Measurements from ENCODE around the gene RMDN2.

The RMDN2 gene, protein sequence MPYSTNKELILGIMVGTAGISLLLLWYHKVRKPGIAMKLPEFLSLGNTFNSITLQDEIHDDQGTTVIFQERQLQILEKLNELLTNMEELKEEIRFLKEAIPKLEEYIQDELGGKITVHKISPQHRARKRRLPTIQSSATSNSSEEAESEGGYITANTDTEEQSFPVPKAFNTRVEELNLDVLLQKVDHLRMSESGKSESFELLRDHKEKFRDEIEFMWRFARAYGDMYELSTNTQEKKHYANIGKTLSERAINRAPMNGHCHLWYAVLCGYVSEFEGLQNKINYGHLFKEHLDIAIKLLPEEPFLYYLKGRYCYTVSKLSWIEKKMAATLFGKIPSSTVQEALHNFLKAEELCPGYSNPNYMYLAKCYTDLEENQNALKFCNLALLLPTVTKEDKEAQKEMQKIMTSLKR

DNA sequence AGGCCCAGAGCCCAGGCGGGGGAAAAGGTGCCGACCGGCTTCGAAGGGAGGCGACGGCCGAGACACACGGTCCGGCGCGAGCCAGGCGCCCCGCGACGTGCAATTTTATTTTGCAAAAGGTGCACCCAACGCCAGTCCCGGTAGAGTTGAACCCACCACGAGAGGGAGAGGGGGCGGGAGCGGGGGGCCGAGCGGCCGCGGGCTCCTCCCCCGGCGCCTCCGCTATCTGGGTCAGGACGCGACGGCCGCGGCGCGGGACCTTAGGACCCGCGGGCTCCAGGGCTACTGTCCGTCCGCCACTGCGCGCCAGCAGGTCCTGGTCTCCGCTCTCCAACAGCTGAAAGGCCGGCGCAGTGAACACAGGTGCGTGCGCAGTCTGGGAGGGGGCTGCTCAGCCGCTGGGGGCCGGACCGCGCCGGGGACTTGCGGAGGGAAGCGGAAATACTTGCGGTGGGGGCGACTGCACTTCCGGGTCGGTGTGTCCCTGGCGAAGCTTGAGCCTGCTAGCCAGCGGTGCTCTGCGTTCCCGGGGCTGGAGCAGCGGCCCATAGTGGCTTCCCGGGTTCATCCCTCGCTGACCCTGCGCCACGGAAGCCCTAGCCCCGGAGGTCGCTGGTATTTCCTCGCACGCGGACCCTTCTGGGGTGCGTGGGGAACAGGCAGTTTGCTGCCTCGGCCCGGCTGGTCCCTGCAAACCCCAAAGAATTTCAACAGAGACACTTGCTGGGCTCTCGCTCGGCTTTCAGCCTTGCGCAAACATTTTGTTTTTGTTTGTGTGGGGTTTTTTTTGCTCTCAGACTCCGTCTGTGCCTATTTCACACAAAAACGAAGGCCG lies at the start of gene RMDN2:
TSS of gene RMDN2 (plus strand) at position 225 of the 835 bp plus-strand sequence. CDS start 3,991 bp downstream, outside the sequence.
- peak; percentile 96 for DNase-seq

DNA sequence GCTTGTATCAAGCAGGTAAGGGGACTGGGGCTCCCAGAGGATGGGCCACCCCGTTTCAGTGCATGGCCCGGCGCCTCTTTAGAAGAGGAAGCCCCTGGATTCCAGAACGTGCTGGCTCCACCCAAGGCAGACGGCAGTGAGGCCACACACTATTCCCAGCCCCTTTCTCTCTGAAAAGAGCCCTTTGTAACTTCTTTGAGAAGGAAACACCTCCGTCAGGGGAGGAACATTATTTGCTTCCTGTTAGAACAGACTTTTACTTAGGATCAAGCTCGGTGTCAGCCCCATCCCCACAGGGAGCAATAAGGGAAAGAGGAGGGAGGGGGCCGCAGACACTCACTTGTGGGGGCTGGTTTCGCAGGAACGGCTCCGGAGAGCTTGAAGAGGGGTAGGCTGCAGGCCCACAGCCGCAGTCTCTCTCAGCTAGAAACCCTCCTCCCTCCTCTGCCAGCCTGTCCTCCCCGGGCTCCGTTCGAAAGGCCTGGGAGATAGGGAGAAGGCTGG lies 49.6 kb upstream of the RMDN2 start:
- DNase-seq, result no peak

DNA sequence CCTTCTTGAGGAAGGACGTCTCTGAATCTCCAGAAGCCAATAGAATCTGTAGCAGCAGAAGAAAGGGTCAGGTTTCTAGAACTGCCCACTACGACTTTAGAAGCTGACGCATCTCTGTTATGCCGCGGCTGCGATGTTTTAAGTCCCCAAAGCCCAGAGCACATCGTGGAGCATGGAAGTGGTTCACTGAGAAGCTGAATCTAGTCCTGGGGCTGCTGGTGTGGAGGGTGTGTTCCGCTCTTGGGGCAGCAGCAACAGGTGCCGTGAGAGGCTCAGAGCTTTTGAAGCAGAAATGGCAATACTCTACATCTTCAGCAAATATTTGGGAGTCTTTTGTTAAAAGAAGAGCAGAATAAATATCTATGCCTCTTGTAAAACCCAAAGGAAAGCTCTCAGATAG lies 48.9 kb upstream of the RMDN2 start:
- DNase-seq, result no peak

DNA sequence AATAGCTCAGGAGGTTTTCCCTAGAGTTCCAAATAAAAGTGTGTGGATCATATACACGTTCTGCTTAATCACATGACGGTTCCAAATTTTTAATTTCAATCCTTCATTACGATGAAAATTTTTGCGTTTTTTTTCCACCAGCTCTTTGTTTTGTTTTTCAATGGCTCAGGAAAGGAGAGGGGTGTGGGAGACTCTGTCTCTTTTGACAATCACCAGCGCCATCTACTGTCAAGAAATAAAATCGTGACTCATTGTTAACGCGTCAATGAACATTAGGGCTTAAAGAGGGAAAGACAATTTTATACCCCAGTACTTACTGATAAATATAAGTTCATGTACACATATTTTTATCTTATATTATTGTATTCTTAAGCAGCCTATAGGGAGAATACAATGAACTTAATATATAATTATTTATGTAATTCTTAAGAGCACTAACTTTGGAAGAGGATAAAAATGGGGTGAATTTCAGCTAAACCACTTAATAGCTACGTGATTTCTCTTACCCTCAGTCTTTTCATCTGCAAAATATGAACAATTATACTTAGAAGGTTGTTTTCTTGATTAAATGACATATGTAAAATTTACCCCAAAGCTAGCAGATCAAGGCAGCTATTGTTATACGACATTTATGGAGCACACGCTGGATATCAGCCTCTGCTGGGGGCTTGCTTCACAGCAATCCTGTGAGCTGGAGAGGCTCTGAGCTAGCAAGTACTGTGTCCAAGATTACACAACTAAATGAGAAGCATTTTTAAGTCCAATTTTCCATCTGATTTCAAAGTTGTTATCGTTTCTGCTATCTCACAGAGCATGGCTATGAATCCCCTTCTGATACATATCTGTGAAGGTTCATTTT lies 47.4 kb upstream of the RMDN2 start:
- no peak for DNase-seq

DNA sequence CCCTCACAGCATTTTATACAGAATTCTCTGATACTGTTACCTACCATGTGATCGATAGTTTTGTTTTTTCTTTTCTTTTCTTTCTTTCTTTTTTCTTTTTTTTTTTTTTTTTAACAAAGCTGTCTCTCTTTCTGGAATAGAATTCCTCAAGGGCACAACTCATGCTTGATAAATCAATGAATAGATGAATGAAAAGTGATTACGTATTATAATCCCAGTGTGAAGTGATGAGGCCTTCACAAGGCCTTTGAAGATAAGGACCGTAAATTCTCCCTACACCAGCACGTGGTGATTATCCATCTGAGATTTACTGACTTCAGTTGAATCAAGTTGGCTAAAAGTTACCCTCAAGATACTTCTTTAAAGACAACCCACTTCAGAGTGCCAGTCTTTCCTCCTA lies 46.6 kb upstream of the RMDN2 start:
- no peak for DNase-seq

DNA sequence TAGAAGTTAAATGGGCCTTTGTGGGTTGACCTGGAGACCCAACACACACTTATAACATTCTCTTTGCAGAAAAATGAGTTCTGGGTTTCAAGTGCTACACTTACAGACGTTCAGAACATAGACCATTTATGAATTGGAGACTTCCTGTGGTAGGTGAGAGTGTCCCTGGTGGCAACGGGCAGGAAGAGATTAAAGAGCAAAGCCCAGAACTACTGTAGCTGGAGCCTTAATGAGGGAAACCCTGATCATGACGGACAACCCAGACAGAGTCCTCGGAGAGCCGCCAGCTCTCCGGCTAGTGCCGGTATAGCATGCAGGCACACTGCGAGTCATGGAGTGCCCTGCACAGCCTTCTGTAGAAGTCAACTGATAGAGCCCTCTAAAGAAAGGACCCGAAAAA lies 44.5 kb upstream of the RMDN2 start:
- DNase-seq, result no peak

DNA sequence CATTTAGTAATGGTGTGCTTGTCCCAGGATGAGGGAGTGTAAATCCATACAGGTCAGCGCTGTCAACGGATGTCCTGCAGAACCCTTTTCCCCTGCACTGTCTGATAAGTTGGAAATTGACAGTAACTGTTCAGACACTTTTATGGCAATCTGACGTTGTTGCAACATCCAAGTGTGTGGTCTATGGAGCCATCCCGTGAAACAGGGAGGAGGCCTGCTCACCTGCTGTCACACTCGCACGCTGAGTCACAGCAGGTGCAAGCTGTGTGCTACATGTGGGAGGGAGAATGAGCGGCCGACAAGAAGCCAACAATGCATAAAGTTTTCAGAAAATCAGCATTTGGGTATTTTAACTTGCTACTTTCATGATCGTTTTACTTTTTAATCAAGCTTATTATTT lies 43.7 kb upstream of the RMDN2 start:
- no peak for DNase-seq

DNA sequence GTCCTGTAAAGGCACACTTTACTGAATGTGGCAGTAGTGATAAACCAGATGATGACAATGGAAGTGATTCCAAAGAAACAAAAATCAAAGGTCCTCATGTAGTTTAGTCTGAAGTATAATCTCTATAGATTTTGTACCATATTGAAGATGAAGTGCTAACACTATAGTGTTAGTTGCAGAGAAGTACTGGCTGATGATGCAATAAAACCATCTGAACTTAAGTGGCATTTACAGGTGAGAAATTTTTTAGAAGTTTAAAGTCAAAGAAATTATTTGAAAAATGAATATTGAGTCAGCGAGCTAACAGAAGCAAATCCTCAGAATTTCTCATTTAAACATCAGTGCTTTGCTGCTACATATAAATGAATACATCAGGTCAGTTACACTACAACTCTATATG lies 43.1 kb upstream of the RMDN2 start:
- no peak for DNase-seq

DNA sequence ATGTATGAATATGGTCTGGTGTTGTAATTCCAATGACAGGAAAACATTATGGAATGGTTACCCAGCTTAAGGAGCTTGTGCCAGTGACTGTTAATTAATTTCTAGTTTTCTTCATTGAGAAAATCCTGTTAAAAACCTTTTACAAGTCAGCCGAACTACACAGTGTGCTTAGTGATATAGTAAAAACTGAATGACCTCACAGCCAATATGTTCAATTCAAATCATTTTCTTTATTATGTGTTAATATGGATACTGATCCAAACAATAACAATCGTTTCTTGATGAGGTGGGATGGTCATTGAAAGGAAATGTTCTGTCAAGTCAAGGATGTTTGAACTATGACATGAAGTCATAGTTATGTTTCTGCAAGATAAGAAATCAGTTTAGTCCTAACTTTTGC lies 41.6 kb upstream of the RMDN2 start:
- no peak for DNase-seq

DNA sequence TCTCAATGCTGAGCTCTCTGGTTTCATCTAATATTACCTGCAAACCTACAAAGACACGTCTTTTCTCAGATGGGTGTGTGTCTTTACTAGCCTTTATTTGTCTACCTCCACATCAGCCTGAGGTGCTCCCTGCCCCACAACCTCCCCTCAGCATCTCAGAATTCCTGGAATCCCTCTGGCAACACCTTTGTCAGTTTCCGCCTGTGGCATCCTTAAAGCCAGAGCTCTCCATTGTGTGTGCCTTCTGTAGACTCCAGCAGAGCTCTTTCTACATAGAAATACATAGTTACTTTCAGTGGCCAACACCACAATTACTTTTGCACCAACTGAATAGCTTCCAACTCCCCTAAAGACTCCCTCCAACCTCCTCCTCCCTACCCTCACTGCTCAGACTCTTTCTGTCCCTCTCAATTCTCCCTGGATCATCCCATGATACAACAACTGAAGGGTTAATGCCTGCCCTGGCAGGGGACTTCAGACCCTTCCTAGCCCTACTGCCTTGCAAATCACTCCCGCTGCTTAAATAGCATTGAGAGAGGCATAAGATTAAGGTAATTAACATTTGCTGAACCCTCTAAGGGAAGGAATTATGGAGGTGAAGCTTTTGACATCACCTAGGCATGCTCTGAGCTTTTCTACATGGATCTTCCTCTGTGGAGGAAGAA lies 39.6 kb upstream of the RMDN2 start:
- no peak for DNase-seq

DNA sequence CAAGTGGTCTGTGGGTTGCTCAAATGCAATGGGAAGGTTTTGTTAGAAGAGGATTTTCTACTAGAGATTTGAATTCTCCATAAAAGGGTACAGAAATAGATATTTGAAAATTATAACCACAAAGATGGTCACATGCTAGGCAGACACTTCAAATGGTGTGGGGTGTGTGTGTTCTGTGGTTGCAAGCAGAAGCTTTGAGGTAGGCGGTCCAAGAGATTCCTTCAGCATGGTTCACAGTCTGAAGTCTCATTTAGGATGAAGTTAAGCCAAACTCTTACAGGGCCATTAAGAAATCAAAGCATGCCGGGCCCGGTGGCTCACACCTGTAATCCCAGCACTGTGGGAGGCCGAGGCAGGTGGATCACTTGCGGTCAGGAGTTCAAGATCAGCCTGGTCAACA lies 38.3 kb upstream of the RMDN2 start:
- no peak for DNase-seq

DNA sequence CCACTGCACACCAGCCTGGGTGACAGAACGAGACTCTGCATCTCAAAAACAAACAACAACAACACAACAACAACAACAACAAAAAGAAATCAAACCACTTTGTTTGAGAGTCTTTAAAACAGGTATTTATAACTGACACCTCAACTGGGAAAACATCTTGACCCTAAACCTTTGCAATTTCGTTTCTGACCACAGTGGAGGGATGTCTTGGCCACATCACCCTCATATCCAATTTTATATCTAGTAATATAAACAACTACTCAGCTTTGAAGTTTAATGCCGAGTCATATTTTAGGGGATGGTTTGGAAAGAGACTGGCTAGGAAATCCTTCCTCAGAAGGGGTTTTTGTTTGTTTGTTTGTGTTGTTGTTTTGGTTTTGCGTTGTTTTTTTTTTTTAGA lies 37.8 kb upstream of the RMDN2 start:
- no peak for DNase-seq

DNA sequence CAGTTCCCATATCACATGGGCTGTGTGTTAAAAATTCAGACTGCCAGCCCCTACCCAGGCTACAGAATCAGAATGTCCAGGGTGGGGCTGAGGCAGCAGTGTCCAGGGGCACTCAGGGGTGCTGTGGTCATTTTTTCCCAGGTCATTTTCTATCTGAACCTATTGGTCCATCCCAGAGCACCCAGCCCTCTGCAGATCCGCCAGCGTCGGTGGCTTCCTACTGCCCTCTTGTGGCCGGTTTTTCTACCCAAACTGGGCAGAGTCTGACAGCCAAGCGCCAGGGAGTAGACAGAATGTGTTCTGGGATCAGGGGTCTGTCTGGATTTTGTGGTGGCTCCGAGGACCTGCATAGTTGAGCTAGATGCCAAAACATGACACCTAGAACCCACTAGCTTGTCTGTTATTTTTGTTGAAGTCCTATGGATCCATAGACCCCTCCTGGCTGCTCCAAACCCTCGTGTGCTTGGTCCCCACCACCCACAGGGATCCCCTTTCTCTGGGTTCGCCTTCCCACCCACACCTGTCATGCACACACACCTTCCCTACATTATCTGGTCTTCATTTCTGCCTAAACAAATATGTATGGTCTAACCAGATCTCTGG lies 34.1 kb upstream of the RMDN2 start:
- peak; percentile 89 for DNase-seq

DNA sequence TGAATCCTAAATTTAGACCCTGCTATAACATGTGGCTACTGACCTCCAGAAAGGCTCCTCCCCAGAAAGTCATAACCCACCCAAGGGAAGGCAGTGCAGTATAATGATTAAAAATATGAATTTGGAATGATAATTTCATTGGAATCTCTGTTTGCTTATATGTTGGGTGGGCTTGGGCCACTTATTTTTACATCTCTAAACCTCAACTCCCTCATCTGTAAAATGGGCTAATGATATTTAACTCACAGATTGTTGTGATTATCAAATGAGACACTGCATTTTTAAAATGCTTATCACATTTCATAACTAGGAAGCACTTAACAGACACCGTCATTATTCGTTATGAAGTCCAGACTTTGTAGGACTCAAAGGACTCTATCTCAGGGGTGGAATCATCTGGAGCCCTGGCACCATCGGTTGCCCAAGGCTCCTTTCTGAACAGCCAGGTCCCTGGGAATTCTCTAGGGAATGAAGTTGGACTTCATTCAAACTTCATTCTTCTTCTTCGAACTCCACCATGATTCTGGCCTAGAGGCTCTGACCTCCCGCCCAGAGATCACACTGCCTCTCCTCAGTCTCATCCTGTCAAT lies 33.1 kb upstream of the RMDN2 start:
- no peak for DNase-seq

DNA sequence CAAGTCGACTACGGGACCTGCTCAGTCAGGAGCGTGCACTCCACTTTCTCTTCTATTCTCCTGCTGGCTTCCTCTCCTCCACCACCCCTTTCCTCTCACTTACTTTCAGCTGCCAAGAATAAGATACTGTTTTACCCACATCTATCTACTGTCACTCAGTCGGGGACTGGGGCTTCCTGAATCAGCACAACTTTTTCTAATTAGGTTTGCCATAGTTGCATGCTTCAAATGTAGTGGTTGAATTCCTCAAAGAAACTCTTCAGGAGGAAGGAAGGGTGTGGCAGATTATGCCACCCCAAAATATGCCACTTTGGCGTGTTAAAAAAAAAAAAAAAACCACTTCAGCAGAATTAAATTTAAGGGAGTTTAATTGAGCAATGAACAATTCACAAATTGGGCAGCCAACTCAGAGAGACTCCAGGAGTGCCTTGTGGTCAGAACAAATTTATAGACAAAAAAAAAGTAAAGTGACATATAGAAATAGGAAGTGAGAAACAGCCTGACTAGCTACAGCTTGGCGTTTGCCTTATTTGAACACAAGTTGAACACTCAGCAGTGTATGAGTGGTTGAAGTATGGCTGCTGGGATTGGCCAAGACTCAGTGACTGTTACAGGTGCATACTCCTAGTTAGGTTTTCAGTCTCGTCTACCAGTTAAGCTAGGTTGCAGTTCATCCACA lies 32.5 kb upstream of the RMDN2 start:
- no peak for DNase-seq

DNA sequence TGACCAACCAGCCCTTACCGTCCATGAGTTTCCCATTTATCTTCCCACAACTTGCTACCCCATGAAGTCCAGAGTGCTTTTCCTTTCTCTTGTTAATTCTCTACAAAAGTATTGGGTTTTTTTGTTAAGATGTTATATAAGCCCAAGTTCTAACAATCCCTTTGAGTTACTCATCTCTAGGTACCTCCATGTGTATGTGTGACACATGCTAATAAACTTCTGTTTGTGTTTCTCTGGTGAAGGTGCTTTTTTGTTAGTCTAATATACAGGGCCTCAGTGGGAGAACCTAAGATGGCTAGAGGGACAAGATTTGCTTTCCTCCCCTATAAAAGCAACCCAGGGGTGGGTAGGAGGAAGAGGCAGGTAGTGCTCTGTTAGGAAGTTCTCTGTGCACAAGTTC lies 31.8 kb upstream of the RMDN2 start:
- no peak for DNase-seq

DNA sequence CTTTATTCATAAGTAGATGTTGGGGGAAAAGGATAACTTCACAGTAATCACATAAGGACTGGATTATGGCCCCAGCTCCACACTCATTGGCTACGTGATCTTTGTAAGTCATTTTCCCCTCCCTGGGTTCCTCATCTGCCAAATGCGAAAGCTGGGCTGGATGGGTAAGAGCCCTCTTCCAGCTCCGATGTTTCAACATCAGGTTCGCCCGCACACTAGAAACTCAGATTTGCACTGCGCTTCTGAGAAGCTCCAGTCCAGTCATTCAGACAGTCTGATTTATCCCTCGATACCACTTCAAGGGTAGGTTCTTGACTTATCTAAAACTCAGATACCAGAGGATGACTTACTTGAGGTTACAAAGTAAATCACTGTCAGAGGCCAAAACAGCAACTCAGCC lies 31.0 kb upstream of the RMDN2 start:
- no peak for DNase-seq

DNA sequence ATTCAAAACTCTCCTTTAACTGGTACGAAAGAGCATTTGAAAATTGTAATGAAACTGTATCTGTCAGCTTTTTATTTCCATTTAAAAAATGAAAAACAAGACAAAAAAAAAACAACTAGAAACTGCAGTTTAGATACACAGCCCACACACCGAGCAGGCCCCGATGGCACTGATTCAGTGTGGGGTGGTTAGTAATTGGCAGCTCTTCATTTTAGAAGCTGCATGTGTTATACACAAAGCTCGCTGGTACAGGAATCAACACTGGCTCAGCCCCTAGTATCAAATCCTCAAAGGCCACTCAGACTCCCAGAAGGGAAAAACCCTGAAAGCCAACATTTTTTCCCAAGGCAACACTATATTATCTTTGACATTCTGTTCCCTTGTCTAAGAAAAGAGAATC lies 30.5 kb upstream of the RMDN2 start:
- DNase-seq, result no peak

DNA sequence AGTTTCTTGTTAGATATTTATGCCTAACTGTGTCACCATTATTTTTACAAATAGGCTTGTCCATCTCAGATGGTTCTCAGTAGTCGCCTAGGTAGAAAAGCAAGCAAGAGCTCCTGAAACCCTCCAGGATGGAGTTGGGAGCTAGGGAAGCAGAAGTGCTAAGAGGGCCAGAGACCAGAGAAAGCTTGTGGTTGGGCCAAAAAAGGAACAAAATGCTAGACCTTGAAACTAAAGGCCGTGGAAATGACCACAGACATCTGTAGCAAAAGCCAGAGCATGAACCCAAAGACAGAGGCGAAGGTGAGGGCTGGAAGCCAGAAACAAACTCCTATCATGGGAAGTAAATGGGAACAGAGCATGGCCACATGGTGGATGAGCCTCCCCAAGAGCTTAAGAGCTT lies 29.9 kb upstream of the RMDN2 start:
- no peak for DNase-seq

DNA sequence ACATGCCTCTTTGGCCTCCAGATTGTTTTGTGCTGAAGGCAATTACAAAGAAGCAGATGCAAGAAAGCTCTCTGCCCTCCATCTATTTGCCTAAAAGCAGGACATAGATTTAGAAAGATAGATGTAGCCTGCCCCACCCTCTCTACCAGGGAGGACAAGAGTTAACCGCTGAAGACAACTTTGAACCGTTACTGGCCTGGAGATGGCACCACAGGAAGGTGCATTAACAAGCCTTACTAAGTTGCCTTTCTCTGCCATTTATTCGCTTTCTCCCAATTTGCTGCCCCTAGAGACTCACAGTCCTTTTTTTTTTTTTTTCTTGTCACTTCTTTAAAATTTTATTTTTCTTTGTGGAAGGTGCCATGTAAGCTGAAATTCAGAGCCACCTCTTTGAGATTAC lies 28.8 kb upstream of the RMDN2 start:
- DNase-seq, result no peak

DNA sequence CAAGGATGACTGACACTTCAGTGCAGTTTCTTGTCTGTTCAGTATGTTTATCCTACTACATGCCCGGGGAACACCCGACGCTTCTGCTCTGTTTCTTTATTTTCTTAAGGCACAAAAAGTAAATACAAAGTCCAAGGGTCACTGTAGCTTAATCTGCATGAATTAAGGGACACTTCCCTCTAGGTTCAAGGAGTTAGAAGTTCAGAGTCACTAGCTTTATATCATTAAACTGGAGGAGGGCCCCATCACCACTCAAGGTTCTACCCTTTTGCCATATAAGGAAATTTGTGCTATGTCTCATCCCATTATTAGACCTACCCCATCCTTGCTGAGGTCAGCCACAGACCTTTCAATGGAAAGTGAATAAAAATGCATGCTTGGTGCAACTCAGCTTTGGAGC lies 27.6 kb upstream of the RMDN2 start:
- no peak for DNase-seq
